Neural progenitor cell (in vitro differentiated cells): ENCODE results near the gene TRPT1. TPM values are rescaled to one million over a fixed set of nuclear protein-coding genes. Genes with fewer than 3 reads are reported as not detected.
A peak's percentile ranks its signal among the peaks of the same experiment; 100 is the strongest.

ENCODE experiments used
- DNase-seq: peaks from one replicate; pipeline ENCODE4 v3.0.0-alpha.2; 2016; ENCODE audit warnings: low spot score
- H2AFZ ChIP-seq: fragments of 200-600 bp; sonication (generic); replicated peaks from 2 replicates; pipeline ENCODE4 v1.6.1; 2016; ENCODE audit warnings: antibody characterized with exemption
- H3F3A ChIP-seq: fragments of 200-600 bp; sonication (generic); 2 replicates; pipeline ENCODE4 v1.6.1; 2016; ENCODE audit warnings: antibody characterized with exemption, low read depth
- H3K27ac ChIP-seq: fragments of 200-600 bp; sonication (generic); 2 replicates; pipeline ENCODE4 v1.5.1; 2016; ENCODE audit warnings: mild to moderate bottlenecking
- H3K27me3 ChIP-seq: fragments of 200-600 bp; sonication (generic); 2 replicates; pipeline ENCODE4 v1.6.1; 2016; ENCODE audit warnings: mild to moderate bottlenecking, moderate library complexity
- H3K36me3 ChIP-seq: fragments of 200-600 bp; sonication (generic); 2 replicates; pipeline ENCODE4 v1.5.1; 2016
- H3K4me1 ChIP-seq: fragments of 200-600 bp; sonication (generic); 2 replicates; pipeline ENCODE4 v1.6.1; 2016; ENCODE audit warnings: mixed run types
- H3K4me2 ChIP-seq: fragments of 200-600 bp; sonication (generic); 2 replicates; pipeline ENCODE4 v1.6.1; 2016
- H3K4me3 ChIP-seq: fragments of 200-600 bp; sonication (generic); 2 replicates; pipeline ENCODE4 v1.5.1; 2016
- H3K79me2 ChIP-seq: fragments of 200-600 bp; sonication (generic); 2 replicates; pipeline ENCODE4 v1.6.1; 2016; ENCODE audit warnings: low read depth
- H3K9ac ChIP-seq: fragments of 200-600 bp; sonication (generic); 2 replicates; pipeline ENCODE4 v1.6.1; 2016
- H3K9me3 ChIP-seq: fragments of 200-600 bp; sonication (generic); 2 replicates; pipeline ENCODE4 v1.5.1; 2016; ENCODE audit warnings: low read depth
- H4K20me1 ChIP-seq: fragments of 200-600 bp; sonication (generic); 2 replicates; pipeline ENCODE4 v1.6.1; 2016; ENCODE audit warnings: low read depth
- H3K27ac Mint-ChIP-seq: 3 replicates; pipeline ENCODE4 v1.8.0; 2021; ENCODE audit warnings: mixed read lengths
- H3K27me3 Mint-ChIP-seq: 2 replicates; pipeline ENCODE4 v1.8.0; 2022; ENCODE audit warnings: low read depth, mild to moderate bottlenecking, inconsistent platforms, moderate library complexity, mixed read lengths; ENCODE audit not compliant: insufficient read depth
- H3K36me3 Mint-ChIP-seq: 3 replicates; pipeline ENCODE4 v1.8.0; 2021; ENCODE audit warnings: mixed read lengths
- H3K4me1 Mint-ChIP-seq: 3 replicates; pipeline ENCODE4 v1.8.0; 2021; ENCODE audit warnings: mixed read lengths
- H3K4me3 Mint-ChIP-seq: 3 replicates; pipeline ENCODE4 v1.8.0; 2021; ENCODE audit warnings: mild to moderate bottlenecking, moderate library complexity, mixed read lengths
- H3K9me3 Mint-ChIP-seq: 3 replicates; pipeline ENCODE4 v1.8.0; 2020; ENCODE audit warnings: mixed read lengths
- EZH2 ChIP-seq: fragments of 200-600 bp; sonication (generic); IDR thresholded peaks from 2 replicates; pipeline ENCODE4 v1.6.1; 2017; ENCODE audit warnings: antibody characterized with exemption, mild to moderate bottlenecking, moderate library complexity
- EZH2phosphoT487 ChIP-seq: fragments of 200-600 bp; sonication (generic); IDR thresholded peaks from 2 replicates; pipeline ENCODE4 v1.6.1; 2017; ENCODE audit warnings: antibody characterized with exemption
- total RNA-seq: library from RNA; depleted of rRNA; stranded (reverse); fragments of >200 nt; gene quantifications from 2 replicates; pipeline ENCODE4 v1.2.3, GENCODE V29; 2015; ENCODE audit warnings: low replicate concordance
- TF ChIP-seq, protein P1 (sequence below): fragments of 200-600 bp; sonication (generic); IDR thresholded peaks from 2 replicates; pipeline ENCODE4 v1.5.1; 2017; ENCODE audit warnings: antibody characterized with exemption, mild to moderate bottlenecking

TRPT1 gene
- total RNA-seq, 1 donor from 2014 or later, result 17.5 TPM

DNA sequence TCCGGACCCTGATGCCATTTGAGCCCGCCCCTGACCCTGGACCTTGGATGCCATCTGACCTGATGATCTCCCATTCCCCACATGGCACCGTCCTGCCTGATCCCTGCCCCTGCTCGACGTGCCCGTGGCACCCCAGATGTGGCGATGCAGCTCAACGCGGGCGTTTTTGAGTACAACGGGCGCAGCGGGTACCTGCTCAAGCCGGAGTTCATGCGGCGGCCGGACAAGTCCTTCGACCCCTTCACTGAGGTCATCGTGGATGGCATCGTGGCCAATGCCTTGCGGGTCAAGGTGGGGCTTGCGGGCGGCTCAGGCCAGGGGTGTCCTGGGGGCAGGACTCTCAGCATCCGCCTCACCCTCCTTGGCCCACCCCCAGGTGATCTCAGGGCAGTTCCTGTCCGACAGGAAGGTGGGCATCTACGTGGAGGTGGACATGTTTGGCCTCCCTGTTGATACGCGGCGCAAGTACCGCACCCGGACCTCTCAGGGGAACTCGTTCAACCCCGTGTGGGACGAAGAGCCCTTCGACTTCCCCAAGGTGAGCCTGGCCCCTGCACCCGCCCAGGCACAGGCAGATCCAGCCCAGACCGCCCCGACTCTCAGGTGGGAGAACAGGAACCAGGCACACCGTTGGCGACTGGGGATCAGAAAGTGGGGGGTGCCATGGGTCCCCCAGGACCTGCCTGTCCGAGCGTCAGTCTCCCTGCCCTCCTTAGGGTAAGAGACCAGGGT, 36.5 kb upstream of the TRPT1 start:
- no peak overlapping the region for H3K4me3 Mint-ChIP-seq
- Histone ChIP-seq H3K9ac (no peak overlapping the region), H3K4me1 (no peaks in the 10 kb centered on the region), H3K27me3 (no peaks in the 10 kb centered on the region), H3K9me3 (no peaks in the 10 kb centered on the region), H3K36me3 (no peaks in the 10 kb centered on the region), H3K79me2 (no peaks in the 10 kb centered on the region), H3K4me3 (no peak overlapping the region), H3F3A (no peaks in the 10 kb centered on the region), H4K20me1 (no peaks in the 10 kb centered on the region), H2AFZ (no peak overlapping the region), H3K27ac (no peak overlapping the region), H3K4me2 (no peak overlapping the region)
- peaks cover 3% of the 10 kb centered on the region for H3K4me1 Mint-ChIP-seq
- peaks cover 12% of the 10 kb centered on the region for H3K27me3 Mint-ChIP-seq
- no peak for DNase-seq
- TF ChIP-seq, protein P1, sequence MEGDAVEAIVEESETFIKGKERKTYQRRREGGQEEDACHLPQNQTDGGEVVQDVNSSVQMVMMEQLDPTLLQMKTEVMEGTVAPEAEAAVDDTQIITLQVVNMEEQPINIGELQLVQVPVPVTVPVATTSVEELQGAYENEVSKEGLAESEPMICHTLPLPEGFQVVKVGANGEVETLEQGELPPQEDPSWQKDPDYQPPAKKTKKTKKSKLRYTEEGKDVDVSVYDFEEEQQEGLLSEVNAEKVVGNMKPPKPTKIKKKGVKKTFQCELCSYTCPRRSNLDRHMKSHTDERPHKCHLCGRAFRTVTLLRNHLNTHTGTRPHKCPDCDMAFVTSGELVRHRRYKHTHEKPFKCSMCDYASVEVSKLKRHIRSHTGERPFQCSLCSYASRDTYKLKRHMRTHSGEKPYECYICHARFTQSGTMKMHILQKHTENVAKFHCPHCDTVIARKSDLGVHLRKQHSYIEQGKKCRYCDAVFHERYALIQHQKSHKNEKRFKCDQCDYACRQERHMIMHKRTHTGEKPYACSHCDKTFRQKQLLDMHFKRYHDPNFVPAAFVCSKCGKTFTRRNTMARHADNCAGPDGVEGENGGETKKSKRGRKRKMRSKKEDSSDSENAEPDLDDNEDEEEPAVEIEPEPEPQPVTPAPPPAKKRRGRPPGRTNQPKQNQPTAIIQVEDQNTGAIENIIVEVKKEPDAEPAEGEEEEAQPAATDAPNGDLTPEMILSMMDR, result no peak
- TF ChIP-seq EZH2 (no peak), EZH2phosphoT487 (no peak)
- H3K9me3 Mint-ChIP-seq, result no peaks in the 10 kb centered on the region
- H3K27ac Mint-ChIP-seq, result peak overlapping the region; percentile 46
- peaks cover 21% of the 10 kb centered on the region for H3K36me3 Mint-ChIP-seq

DNA sequence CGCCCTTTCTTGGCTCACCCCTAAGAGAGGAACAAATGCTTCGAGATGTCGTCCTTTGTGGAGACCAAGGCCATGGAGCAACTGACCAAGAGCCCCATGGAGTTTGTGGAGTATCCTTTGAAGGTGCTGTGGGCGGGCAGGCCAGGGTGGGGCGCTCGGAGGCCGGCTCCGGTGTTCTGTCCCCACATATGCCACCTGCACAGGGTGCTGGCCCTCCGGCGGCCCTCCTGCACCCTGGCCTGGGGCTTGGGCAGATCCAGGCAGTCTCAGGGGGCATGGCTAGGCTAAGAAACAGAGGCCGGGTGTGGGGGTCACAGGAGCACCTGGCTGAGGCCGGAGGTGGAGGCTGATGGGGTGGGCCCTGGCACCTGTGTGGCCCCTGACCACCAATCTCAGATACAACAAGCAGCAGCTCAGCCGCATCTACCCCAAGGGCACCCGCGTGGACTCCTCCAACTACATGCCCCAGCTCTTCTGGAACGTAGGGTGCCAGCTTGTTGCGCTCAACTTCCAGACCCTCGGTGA, 35.6 kb upstream of the TRPT1 start:
- Histone ChIP-seq H3K36me3 (no peaks in the 10 kb centered on the region), H3K9ac (no peak overlapping the region), H4K20me1 (no peaks in the 10 kb centered on the region), H3F3A (no peaks in the 10 kb centered on the region), H3K27ac (no peak overlapping the region), H3K4me1 (no peaks in the 10 kb centered on the region), H3K4me3 (no peak overlapping the region), H3K9me3 (no peaks in the 10 kb centered on the region), H3K79me2 (no peaks in the 10 kb centered on the region), H2AFZ (no peak overlapping the region), H3K4me2 (no peak overlapping the region), H3K27me3 (no peaks in the 10 kb centered on the region)
- Mint-ChIP-seq H3K4me3 (no peak overlapping the region), H3K36me3 (peaks cover 21% of the 10 kb centered on the region), H3K4me1 (peaks cover 3% of the 10 kb centered on the region), H3K27me3 (peaks cover 12% of the 10 kb centered on the region), H3K27ac (no peak overlapping the region), H3K9me3 (no peaks in the 10 kb centered on the region)
- TF ChIP-seq, protein P1, result no peak
- no peak for TF ChIP-seq EZH2
- no peak for DNase-seq

DNA sequence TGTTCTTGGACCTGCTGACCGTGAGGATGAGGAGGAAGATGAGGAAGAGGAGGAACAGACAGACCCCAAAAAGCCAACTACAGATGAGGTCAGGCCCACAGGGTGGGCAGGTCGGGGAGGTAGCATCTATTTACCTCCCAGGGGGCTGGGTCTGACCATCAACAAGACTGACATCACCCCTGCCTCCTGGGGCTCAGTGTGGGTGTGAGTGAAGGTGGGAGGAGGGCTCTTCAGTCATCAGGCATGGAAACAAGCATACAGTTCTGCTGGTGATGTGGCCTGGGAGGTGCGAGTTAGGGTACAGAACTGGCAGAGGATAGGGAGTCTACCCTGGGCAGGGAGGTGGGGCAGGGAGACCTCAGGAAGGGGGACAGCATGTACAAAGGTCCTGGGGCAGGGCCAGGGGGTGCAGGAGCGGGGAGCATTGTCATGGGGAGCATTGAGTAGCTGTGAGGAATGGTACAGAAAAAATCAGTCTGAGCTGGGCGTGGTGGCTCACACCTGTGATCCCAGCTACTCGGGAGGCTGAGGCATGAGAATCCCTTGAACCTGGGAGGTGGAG, 34.2 kb upstream of the TRPT1 start:
- H3K27ac ChIP-seq, result no peak overlapping the region
- H3F3A ChIP-seq, result no peaks in the 10 kb centered on the region
- peaks cover 10% of the 10 kb centered on the region for H3K27me3 Mint-ChIP-seq
- H3K4me3 ChIP-seq, result no peak overlapping the region
- H3K9me3 Mint-ChIP-seq, result no peaks in the 10 kb centered on the region
- H3K36me3 ChIP-seq, result no peaks in the 10 kb centered on the region
- H3K4me3 Mint-ChIP-seq, result no peak overlapping the region
- no peak overlapping the region for H3K4me2 ChIP-seq
- no peaks in the 10 kb centered on the region for H3K27me3 ChIP-seq
- H3K4me1 ChIP-seq, result no peaks in the 10 kb centered on the region
- TF ChIP-seq, protein P1, result no peak
- TF ChIP-seq EZH2phosphoT487 (no peak), EZH2 (no peak)
- H3K27ac Mint-ChIP-seq, result no peak overlapping the region
- H2AFZ ChIP-seq, result no peak overlapping the region
- peaks cover 3% of the 10 kb centered on the region for H3K4me1 Mint-ChIP-seq
- no peaks in the 10 kb centered on the region for H3K9me3 ChIP-seq
- no peak overlapping the region for H3K9ac ChIP-seq
- H4K20me1 ChIP-seq, result no peaks in the 10 kb centered on the region
- no peak for DNase-seq
- H3K79me2 ChIP-seq, result no peaks in the 10 kb centered on the region
- H3K36me3 Mint-ChIP-seq, result peaks cover 19% of the 10 kb centered on the region
